ENCODE measurements around the gene SLC9A3. TPM values are rescaled to one million over a fixed set of nuclear protein-coding genes. Genes with fewer than 3 reads are reported as not detected.

The SLC9A3 gene
- total RNA-seq, 2 experiments from 2014 or later, result 2.3 to 2.5 TPM

DNA sequence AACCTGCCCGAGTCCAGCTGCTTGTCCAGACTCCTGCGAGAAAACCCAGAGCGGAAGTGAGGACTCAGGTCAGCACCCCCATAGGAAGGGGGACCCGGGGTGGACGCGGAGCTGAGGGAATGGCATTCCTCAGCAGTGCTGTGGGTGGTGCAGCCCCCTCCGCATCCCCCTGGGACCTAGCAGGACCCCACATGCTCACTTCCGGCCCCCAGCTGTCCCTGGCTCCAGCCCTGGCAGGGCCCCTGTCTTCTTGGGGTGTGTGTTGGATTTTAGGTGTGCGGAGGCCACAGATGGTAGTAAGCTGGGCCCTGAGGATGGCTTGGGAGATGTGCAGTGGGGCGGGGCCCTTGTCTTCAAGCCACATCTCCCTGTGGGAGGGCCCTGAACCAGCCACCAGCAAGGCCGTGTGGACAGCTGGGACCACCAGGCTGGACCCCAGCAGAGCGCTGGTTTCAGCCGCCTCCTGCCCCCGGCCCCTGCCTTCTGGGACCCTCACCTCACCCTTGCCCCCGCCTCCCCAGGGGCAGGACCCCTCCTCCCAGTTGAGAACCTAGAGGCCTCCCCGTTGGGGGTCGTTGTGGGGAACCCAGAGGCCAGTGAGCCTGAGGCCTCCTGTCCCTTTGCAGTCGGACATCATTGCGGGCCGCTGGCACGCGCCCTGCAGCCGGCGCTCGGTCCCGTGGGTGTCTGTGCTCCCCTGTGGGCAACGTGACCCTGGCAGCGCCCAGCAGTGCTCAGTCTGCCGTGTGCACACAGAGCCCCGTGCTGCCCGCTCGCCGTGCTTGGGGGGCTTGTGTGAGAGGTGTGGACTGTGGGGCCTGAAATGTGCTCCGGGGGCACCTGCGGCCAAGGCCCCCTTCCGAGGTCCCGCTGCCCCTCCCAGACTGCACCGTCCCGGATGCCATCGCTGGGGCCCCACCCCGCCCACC is 10.8 kb upstream of the SLC9A3 start:
- no peaks in the 10 kb centered on the region for H3K36me3 Mint-ChIP-seq (ENCODE audit: low read depth)
- Histone ChIP-seq H3K27me3 (ENCODE audit: control insufficient read depth in 1 of 2, insufficient read depth in 2 of 2, low read length in 2 of 2) (peaks cover 4 to 39% of the 10 kb centered on the region in 2 experiments), H3K27ac (ENCODE audit: low read depth in 1 of 2, low read length in 2 of 2) (no peak overlapping the region), H3K4me3 (ENCODE audit: low read length) (no peak overlapping the region), H3K9me3 (ENCODE audit: control insufficient read depth in 1 of 2, insufficient read depth in 1 of 2, low read length in 2 of 2) (peaks cover 0 to 26% of the 10 kb centered on the region in 2 experiments), H3K4me1 (ENCODE audit: insufficient read depth, low read length) (no peaks in the 10 kb centered on the region), H3K36me3 (ENCODE audit: insufficient read depth, low read length) (no peaks in the 10 kb centered on the region)
- TF ChIP-seq, protein P1, sequence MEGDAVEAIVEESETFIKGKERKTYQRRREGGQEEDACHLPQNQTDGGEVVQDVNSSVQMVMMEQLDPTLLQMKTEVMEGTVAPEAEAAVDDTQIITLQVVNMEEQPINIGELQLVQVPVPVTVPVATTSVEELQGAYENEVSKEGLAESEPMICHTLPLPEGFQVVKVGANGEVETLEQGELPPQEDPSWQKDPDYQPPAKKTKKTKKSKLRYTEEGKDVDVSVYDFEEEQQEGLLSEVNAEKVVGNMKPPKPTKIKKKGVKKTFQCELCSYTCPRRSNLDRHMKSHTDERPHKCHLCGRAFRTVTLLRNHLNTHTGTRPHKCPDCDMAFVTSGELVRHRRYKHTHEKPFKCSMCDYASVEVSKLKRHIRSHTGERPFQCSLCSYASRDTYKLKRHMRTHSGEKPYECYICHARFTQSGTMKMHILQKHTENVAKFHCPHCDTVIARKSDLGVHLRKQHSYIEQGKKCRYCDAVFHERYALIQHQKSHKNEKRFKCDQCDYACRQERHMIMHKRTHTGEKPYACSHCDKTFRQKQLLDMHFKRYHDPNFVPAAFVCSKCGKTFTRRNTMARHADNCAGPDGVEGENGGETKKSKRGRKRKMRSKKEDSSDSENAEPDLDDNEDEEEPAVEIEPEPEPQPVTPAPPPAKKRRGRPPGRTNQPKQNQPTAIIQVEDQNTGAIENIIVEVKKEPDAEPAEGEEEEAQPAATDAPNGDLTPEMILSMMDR (IDR thresholded peaks at IDR 0.05), result no peak
- no peaks in the 10 kb centered on the region for H3K9me3 Mint-ChIP-seq
- no peak overlapping the region for H3K27ac Mint-ChIP-seq
- H3K4me1 Mint-ChIP-seq (ENCODE audit: low read depth), result peaks cover under 1% of the 10 kb centered on the region
- H3K27me3 Mint-ChIP-seq, result peaks cover 29% of the 10 kb centered on the region
- ATAC-seq (ENCODE audit: poor library complexity) (no peak), DNase-seq (no peak)
- ChIA-PET POLR2A (no interaction called here), CTCF (no interaction called here)
- H3K4me3 Mint-ChIP-seq, result no peak overlapping the region
- intact Hi-C loops (cut with DNase I, micrococcal nuclease), result no loop called here

DNA sequence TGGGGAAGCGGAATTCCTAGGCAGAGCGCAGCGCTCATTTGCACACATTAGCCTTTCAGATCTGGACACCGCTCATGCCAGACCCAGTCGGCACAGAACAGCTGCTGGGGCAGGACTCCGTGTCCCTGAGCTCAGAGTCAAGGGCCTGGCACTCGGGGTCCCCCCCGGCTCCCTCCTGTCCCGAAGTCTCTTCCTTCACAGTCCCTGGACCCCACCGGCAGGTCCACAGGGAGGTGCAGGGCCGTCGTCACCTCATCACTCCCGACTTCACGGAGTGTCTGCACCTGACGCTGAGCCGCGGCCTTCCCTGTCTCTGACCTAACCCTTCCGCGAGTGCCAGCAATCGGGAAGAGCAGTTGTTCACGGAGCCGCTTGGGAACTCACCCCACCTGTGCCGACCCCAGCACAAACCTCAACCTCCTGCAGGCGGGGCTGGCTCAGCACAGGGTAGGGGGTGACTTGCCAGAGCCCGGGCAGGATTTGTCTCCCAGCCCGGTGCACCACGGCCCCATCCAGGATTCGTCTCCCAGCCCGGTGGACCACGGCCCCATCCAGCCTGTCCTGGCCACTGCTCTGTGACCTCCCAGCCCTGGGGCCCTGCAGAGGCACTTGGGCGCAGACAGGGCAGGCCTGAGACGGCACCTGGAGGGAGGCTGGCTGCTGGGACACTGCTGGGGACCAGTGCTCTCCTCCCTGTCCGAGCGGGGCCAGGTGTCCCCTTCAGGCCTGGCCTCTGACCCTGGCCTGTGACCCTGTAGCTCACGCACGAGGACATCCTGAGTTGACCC is 9.9 kb upstream of the SLC9A3 start:
- no peaks in the 10 kb centered on the region for H3K36me3 Mint-ChIP-seq (ENCODE audit: low read depth)
- ChIA-PET POLR2A (no interaction called here), CTCF (no interaction called here)
- Histone ChIP-seq H3K27ac (ENCODE audit: low read depth in 1 of 2, low read length in 2 of 2) (no peak overlapping the region), H3K36me3 (ENCODE audit: insufficient read depth, low read length) (no peaks in the 10 kb centered on the region), H3K4me1 (ENCODE audit: insufficient read depth, low read length) (peaks cover 2% of the 10 kb centered on the region), H3K27me3 (ENCODE audit: control insufficient read depth in 1 of 2, insufficient read depth in 2 of 2, low read length in 2 of 2) (peaks cover 6 to 44% of the 10 kb centered on the region in 2 experiments), H3K4me3 (ENCODE audit: low read length) (no peak overlapping the region), H3K9me3 (ENCODE audit: control insufficient read depth in 1 of 2, insufficient read depth in 1 of 2, low read length in 2 of 2) (peaks cover 0 to 26% of the 10 kb centered on the region in 2 experiments)
- peaks cover 37% of the 10 kb centered on the region for H3K27me3 Mint-ChIP-seq
- no peak for ATAC-seq (ENCODE audit: poor library complexity)
- DNase-seq, result no peak
- H3K4me1 Mint-ChIP-seq (ENCODE audit: low read depth), result peaks cover 9% of the 10 kb centered on the region
- no peaks in the 10 kb centered on the region for H3K9me3 Mint-ChIP-seq
- no peak overlapping the region for H3K4me3 Mint-ChIP-seq
- intact Hi-C loops (cut with DNase I, micrococcal nuclease), result no loop called here
- TF ChIP-seq, protein P1 (IDR thresholded peaks at IDR 0.05), result no peak
- no peak overlapping the region for H3K27ac Mint-ChIP-seq

DNA sequence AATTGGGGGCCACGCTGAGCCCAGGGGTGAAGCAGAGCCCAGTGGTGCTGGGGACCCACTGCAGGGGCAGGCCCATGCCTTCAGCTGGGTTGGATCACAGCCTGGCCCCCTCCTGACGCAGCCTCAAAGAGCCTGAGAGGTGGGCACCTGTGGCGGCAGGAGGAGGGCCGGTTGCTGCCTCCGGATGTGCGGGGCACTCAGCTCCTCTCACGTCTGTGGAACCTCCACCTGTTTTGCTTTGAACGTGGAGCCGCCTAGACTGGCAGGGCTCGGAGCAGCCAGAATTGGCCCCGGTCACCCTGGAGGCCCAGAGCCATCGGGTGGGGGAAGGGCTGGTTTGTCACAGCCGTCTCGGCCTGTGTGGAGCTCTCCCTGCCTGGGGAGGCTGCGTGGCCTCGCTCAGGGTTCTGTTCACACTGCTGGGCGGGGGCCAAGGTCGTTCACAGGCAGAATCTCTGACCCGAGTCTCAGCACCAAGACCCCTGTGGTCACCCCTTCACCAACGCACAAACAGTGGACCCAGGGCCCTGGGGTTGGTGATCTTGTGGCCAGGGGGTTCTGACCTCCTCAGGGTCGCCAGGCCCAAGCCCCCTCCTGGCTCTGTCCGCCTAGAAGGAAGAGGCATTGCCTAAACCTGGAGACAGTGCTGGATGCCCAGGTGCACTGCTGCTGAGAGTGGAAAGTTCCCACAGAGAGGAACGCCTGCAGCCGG is 9.2 kb upstream of the SLC9A3 start:
- TF ChIP-seq, protein P1 (IDR thresholded peaks at IDR 0.05), result no peak
- H3K4me3 ChIP-seq (ENCODE audit: low read length), result no peak overlapping the region
- Mint-ChIP-seq H3K36me3 (ENCODE audit: low read depth) (no peaks in the 10 kb centered on the region), H3K4me1 (ENCODE audit: low read depth) (peaks cover 12% of the 10 kb centered on the region), H3K4me3 (no peak overlapping the region), H3K27ac (no peak overlapping the region), H3K9me3 (no peaks in the 10 kb centered on the region), H3K27me3 (peaks cover 41% of the 10 kb centered on the region)
- peaks cover 0 to 24% of the 10 kb centered on the region in 2 experiments for H3K9me3 ChIP-seq (ENCODE audit: control insufficient read depth in 1 of 2, insufficient read depth in 1 of 2, low read length in 2 of 2)
- ChIA-PET POLR2A (no interaction called here), CTCF (no interaction called here)
- peaks cover 10 to 49% of the 10 kb centered on the region in 2 experiments for H3K27me3 ChIP-seq (ENCODE audit: control insufficient read depth in 1 of 2, insufficient read depth in 2 of 2, low read length in 2 of 2)
- intact Hi-C loops (cut with DNase I, micrococcal nuclease), result no loop called here
- ATAC-seq (ENCODE audit: poor library complexity) (no peak), DNase-seq (no peak)
- H3K27ac ChIP-seq (ENCODE audit: low read depth in 1 of 2, low read length in 2 of 2), result no peak overlapping the region
- no peaks in the 10 kb centered on the region for H3K36me3 ChIP-seq (ENCODE audit: insufficient read depth, low read length)
- peaks cover 7% of the 10 kb centered on the region for H3K4me1 ChIP-seq (ENCODE audit: insufficient read depth, low read length)
